GOT3 (cell line): ENCODE results near the gene CFLAR.

Experiments
- DNase-seq: peaks from one replicate; lab custom pipeline; 2025; ENCODE audit warnings: mixed read lengths; lab: John Stamatoyannopoulos, UW

The CFLAR gene

GRCh38 chr2:201216918-201217317 is 101.0 kb downstream of the CFLAR start:
- DNase-seq, result no peak

- no peak for DNase-seq
Measured at GRCh38 chr2:201218780-201219179, 102.8 kb downstream of the CFLAR start.

- DNase-seq, result no peak
Measured at GRCh38 chr2:201219328-201220096, 103.5 kb downstream of the CFLAR start.

- DNase-seq, result no peak
Measured at GRCh38 chr2:201220102-201220570, 104.2 kb downstream of the CFLAR start.

GRCh38 chr2:201223089-201224073 is 107.4 kb downstream of the CFLAR start:
- DNase-seq, result no peak
